ENCODE data around the gene DIP2B.

Gene DIP2B

GRCh38 chr12:50786498-50787231, 281.9 kb downstream of the DIP2B start:
- no peaks in the 10 kb centered on the region for H3K27me3 ChIP-seq (replicated peaks in 2 of 5; ENCODE audit: control insufficient read depth in 4 of 5, insufficient read depth in 5 of 5, low read length in 4 of 5)
- no peak for DNase-seq
- no CpG with 5 or more reads among the region's 3 CpGs for WGBS (ENCODE audit: insufficient coverage)
- no peak overlapping the region for H3K4me3 ChIP-seq (ENCODE audit: control insufficient read depth in 1 of 7, extremely low read depth in 1 of 7, insufficient read depth in 4 of 7, low read depth in 2 of 7, low read length in 6 of 7)
- peaks cover 10 to 38% (median 20%) of the 10 kb centered on the region in 4 experiments for H3K36me3 ChIP-seq (ENCODE audit: control insufficient read depth in 4 of 4, insufficient read depth in 4 of 4, low read length in 3 of 4)
- POLR2A ChIA-PET, result no interaction called here
- CTCF ChIA-PET, result interaction anchor here (1.6 kb wide), 1 partner anchor 10 kb away, joined by 4 read pairs; no protein-coding TSS in a partner anchor
- H3K4me1 ChIP-seq (ENCODE audit: control extremely low read depth in 1 of 4, control insufficient read depth in 4 of 4, insufficient read depth in 4 of 4, low read length in 3 of 4), result no peaks in the 10 kb centered on the region
- H3K27ac ChIP-seq (ENCODE audit: insufficient read depth in 1 of 2, low read depth in 1 of 2, low read length in 2 of 2, poor library complexity in 1 of 2, severe bottlenecking in 2 of 2), result no peak overlapping the region
- H3K9me3 ChIP-seq (ENCODE audit: control extremely low read depth in 1 of 5, control insufficient read depth in 4 of 5, insufficient read depth in 2 of 5, low read depth in 1 of 5, low read length in 4 of 5), result peaks cover 0 to 16% (median 10%) of the 10 kb centered on the region in 5 experiments

- 100% methylated on average over 1 of the region's 2 CpGs for WGBS (ENCODE audit: insufficient coverage)
- H3K27ac ChIP-seq (ENCODE audit: insufficient read depth in 1 of 2, low read depth in 1 of 2, low read length in 2 of 2, poor library complexity in 1 of 2, severe bottlenecking in 2 of 2), result no peak overlapping the region
Observed at GRCh38 chr12:50787618-50788017, 282.8 kb downstream of the DIP2B start.

GRCh38 chr12:50788561-50788960, 283.8 kb downstream of the DIP2B start:
- Histone ChIP-seq H3K4me1 (ENCODE audit: control extremely low read depth in 1 of 4, control insufficient read depth in 4 of 4, insufficient read depth in 4 of 4, low read length in 3 of 4) (no peaks in the 10 kb centered on the region), H3K27ac (ENCODE audit: insufficient read depth in 1 of 2, low read depth in 1 of 2, low read length in 2 of 2, poor library complexity in 1 of 2, severe bottlenecking in 2 of 2) (no peak overlapping the region), H3K4me3 (ENCODE audit: control insufficient read depth in 1 of 7, extremely low read depth in 1 of 7, insufficient read depth in 4 of 7, low read depth in 2 of 7, low read length in 6 of 7) (no peak overlapping the region), H3K9me3 (ENCODE audit: control extremely low read depth in 1 of 5, control insufficient read depth in 4 of 5, insufficient read depth in 2 of 5, low read depth in 1 of 5, low read length in 4 of 5) (peaks cover 0 to 16% (median 10%) of the 10 kb centered on the region in 5 experiments), H3K36me3 (ENCODE audit: control insufficient read depth in 4 of 4, insufficient read depth in 4 of 4, low read length in 3 of 4) (peaks cover 10 to 37% (median 20%) of the 10 kb centered on the region in 4 experiments), H3K27me3 (replicated peaks in 2 of 5; ENCODE audit: control insufficient read depth in 4 of 5, insufficient read depth in 5 of 5, low read length in 4 of 5) (no peaks in the 10 kb centered on the region)
- ChIA-PET POLR2A (no interaction called here), CTCF (interaction anchor here (1.2 kb wide), 1 partner anchor 23 kb away, joined by 5 read pairs; no protein-coding TSS in a partner anchor)
- no peak for DNase-seq
- 100% methylated on average over 3 of the region's 3 CpGs for WGBS (ENCODE audit: insufficient coverage)

More at GRCh38 chr12:50787618-50788017, 282.8 kb downstream of the DIP2B start:
- CTCF ChIA-PET, result interaction anchor here (1.6 kb wide), 1 partner anchor 9 kb away, joined by 4 read pairs; no protein-coding TSS in a partner anchor
- POLR2A ChIA-PET, result no interaction called here
- no peaks in the 10 kb centered on the region for H3K27me3 ChIP-seq (replicated peaks in 2 of 5; ENCODE audit: control insufficient read depth in 4 of 5, insufficient read depth in 5 of 5, low read length in 4 of 5)
- H3K4me1 ChIP-seq (ENCODE audit: control extremely low read depth in 1 of 4, control insufficient read depth in 4 of 4, insufficient read depth in 4 of 4, low read length in 3 of 4), result no peaks in the 10 kb centered on the region
- peak in 1 of 3 donors; percentile 2 for DNase-seq
- H3K4me3 ChIP-seq (ENCODE audit: control insufficient read depth in 1 of 7, extremely low read depth in 1 of 7, insufficient read depth in 4 of 7, low read depth in 2 of 7, low read length in 6 of 7), result no peak overlapping the region
- peaks cover 0 to 16% (median 10%) of the 10 kb centered on the region in 5 experiments for H3K9me3 ChIP-seq (ENCODE audit: control extremely low read depth in 1 of 5, control insufficient read depth in 4 of 5, insufficient read depth in 2 of 5, low read depth in 1 of 5, low read length in 4 of 5)
- peaks cover 10 to 38% (median 20%) of the 10 kb centered on the region in 4 experiments for H3K36me3 ChIP-seq (ENCODE audit: control insufficient read depth in 4 of 4, insufficient read depth in 4 of 4, low read length in 3 of 4)

GRCh38 chr12:50790081-50790480, 285.3 kb downstream of the DIP2B start:
- 96% methylated on average over 4 of the region's 5 CpGs for WGBS (ENCODE audit: insufficient coverage)
- no peaks in the 10 kb centered on the region for H3K4me1 ChIP-seq (ENCODE audit: control extremely low read depth in 1 of 4, control insufficient read depth in 4 of 4, insufficient read depth in 4 of 4, low read length in 3 of 4)
- no peak for DNase-seq
- no peak overlapping the region for H3K4me3 ChIP-seq (ENCODE audit: control insufficient read depth in 1 of 7, extremely low read depth in 1 of 7, insufficient read depth in 4 of 7, low read depth in 2 of 7, low read length in 6 of 7)
- H3K9me3 ChIP-seq (ENCODE audit: control extremely low read depth in 1 of 5, control insufficient read depth in 4 of 5, insufficient read depth in 2 of 5, low read depth in 1 of 5, low read length in 4 of 5), result peaks cover 0 to 16% (median 10%) of the 10 kb centered on the region in 5 experiments
- no peaks in the 10 kb centered on the region for H3K27me3 ChIP-seq (replicated peaks in 2 of 5; ENCODE audit: control insufficient read depth in 4 of 5, insufficient read depth in 5 of 5, low read length in 4 of 5)
- CTCF ChIA-PET, result interaction anchor here (0.9 to 1.5 kb wide), 2 partner anchors 11 to 12 kb away, joined by 5 read pairs; no protein-coding TSS in a partner anchor
- peaks cover 10 to 35% (median 21%) of the 10 kb centered on the region in 4 experiments for H3K36me3 ChIP-seq (ENCODE audit: control insufficient read depth in 4 of 4, insufficient read depth in 4 of 4, low read length in 3 of 4)
- no peak overlapping the region for H3K27ac ChIP-seq (ENCODE audit: insufficient read depth in 1 of 2, low read depth in 1 of 2, low read length in 2 of 2, poor library complexity in 1 of 2, severe bottlenecking in 2 of 2)
- POLR2A ChIA-PET, result no interaction called here

Data from common myeloid progenitor, CD34-positive (primary cell).